CD4-positive, alpha-beta T cell treated with Interleukin-2 at 100 ng/mL for 4 hours (primary cell): Measurements from ENCODE around the gene ARHGAP24.

Source experiments
- DNase-seq: peaks from one replicate; pipeline ENCODE4 v3.0.0-alpha.2; 2020; ENCODE audit warnings: low spot score

The ARHGAP24 gene

DNA sequence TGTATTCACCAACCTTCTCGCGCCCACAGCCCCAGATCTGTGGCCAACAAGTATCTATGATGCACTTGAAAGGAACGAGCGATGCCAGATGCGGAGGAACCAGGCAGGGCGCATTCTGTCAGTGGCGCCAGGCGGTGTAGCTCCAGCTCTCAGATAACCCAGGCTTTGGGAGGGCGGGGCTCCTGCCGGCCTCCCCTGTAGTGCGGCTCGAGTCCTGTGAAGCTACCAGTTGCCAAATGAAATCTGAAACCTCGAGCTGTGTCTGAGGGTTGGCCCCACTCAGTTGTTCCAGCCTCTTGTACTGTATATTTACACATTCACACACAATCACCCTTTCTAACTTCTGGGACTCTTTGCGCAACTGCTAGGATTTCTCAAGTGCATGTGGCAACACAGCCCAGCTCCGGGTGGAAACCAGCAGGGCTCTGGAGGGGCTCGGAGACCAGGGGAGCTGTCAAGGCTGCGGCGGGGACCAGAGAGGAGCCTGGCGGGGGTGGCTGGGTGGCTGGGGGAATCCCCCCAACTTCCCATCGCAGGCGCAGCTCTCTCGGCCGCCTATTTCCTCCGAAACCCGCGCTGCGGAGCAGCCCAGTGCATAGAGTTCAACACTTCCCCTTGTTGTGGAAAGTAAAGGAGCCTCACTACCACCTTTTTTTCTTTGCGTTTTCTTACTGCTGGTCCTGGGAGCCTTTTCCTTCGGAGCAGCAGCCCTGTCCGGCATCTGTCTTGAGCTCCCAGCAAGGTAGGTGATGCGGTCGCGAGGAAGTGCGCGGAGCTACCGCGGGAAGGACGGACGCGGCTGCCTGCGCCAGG lies at the start of gene ARHGAP24:
Gene ARHGAP24 (plus strand): TSS at position 333 of the 813 bp plus-strand sequence.
- no peak for DNase-seq

GRCh38 chr4:85426366-85426765 lies 48.6 kb upstream of the ARHGAP24 start:
- DNase-seq, result no peak

DNA sequence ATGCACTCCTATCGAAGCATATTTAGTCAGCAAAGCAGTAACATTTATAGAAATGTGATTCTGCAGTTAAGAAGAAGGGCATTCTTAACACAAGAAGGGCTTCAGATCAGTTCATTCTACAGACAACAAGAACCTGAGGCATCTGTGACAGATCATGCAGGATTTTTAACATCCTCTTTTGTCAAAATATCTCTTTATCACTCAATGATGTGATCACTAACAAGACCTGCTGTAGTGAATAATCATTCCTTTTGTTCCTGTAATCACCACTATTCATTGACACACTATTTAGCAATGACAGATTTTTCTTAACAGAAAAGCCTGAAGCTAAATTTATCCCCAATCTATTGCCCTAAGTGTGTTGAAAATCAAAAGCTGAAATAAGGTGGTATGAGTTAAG lies 47.8 kb upstream of the ARHGAP24 start:
- DNase-seq, result no peak

- no peak for DNase-seq
These were observed 44.7 kb upstream of the ARHGAP24 start for GRCh38 chr4:85430226-85430625.

- no peak for DNase-seq
These were observed 44.3 kb upstream of the ARHGAP24 start for GRCh38 chr4:85430697-85431096.

DNA sequence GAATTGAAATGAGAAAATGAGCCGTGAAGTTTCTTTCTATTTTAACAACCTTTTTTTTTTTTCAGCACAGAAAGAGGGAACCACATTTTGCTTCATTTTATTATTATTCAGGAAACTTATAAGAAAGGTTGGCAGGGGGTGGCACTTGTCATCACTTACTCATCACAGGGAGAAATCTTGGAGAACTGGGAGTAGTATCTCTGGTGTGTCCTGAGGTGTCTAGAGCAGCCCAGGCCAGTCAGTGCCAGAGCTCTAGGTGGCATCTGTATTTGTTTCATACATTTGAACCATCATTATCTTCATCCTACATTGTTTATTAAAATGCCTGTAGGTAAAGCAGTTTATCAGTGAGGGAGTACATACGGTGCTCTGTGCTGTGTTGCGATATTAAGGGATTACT lies 43.8 kb upstream of the ARHGAP24 start:
- no peak for DNase-seq

GRCh38 chr4:85431881-85432485 lies 43.0 kb upstream of the ARHGAP24 start:
- DNase-seq, result no peak

GRCh38 chr4:85445050-85445639 lies 29.8 kb upstream of the ARHGAP24 start:
- DNase-seq, result no peak

- DNase-seq, result no peak
These were observed 28.6 kb upstream of the ARHGAP24 start for GRCh38 chr4:85446141-85446861.

DNA sequence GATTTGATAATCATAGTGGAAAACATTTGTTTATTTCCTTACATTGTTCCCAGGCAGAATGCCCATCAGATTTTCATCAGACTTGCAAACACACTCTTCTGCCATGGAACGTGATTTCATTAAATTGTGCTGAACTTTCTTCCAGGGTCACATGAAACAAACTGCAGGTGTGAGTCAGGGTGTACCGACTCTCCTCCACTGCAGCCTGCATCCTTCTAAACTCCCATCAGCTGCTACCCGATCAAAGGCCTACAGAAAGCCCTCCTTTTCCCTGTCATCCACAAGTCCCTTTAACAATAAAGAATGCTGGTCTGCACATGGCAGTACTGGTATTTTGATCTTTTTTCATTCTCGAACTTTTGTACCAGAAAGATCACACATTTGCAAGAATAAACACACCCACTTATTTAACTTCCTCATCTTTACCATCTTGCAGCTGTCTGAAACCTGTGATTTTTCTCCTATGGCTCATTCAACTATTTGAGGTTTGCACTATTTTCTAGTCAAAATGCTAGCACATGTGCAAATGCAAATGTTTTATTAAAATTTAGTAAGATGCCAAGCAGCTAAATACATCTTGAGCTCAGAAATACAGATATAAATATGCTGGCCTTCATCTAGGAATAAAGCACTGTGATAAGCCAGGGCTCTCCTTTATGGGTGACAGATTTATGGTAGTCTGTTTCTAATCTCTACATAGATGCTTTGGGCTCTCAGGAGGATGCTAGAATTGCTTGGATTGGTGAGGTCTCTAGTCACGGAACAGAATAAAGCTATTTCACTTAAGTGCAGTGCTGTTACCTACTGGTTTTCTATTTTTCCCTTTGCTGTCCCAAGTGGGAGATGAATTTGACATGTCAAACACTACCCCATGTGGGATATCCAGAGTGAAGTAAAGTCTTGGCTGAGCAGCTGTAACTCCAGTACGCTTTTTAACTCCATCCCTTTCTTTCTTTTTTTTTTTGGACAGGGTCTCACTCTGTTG lies 25.8 kb upstream of the ARHGAP24 start:
- DNase-seq, result no peak

GRCh38 chr4:85452058-85452731 lies 22.8 kb upstream of the ARHGAP24 start:
- DNase-seq, result no peak

GRCh38 chr4:85455942-85456341 lies 19.0 kb upstream of the ARHGAP24 start:
- DNase-seq, result no peak

DNA sequence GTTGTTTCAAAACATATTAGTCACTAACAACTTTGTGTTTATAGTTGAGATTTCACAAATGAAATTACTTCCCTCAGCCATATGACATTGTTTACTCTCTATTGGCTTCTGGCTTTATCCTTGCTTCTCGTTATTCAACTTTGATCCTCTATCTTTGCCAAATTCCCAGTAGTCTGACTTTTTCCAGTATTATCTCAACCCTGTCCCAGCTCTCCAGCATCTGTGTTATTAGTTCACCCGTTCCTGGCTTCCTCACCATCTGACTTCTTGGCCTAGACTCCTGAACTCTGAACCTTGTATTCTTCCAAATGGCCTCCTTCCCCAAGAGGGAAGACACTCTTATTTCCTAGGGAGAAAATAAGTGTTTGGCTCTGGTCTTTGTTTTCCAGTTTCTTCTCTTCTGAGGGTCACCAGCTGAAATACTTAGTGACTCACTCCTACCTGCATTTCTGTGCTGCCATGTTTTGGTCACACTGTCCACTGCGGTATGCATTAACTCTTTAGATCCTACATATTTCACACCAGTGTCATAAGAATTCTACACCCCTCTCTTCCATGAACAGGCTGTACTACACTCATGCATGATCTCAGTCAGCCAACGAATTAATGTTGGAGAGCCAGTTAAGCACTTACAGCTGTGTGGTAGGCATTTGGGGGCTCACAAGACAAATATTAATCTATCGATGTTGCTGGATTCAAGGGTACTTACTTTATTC lies 17.0 kb upstream of the ARHGAP24 start:
- no peak for DNase-seq

DNA sequence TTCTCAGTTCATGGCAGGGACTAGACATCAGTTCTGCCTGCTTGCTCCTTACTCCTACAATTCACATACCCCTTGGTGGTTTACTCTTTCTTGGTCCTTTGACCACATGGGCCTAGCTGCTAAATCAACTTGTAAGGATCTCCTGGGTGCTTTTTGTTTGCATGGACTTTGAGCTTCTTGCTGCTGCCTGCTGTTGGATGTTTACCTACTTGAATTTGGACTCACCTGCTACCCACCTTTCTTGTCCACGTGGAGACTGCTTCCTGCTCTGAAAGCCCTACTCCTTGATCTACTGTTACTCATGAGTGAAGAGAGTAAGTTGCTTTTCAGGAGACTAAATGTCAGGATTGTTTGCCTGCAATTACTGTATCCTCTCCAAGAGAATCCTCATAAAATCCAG lies 15.2 kb upstream of the ARHGAP24 start:
- DNase-seq, result no peak

GRCh38 chr4:85474356-85474755 lies 594 bp upstream of the ARHGAP24 start:
- DNase-seq, result no peak

- DNase-seq, result no peak
These were observed 782 bp downstream of the ARHGAP24 start for GRCh38 chr4:85475631-85476233.

DNA sequence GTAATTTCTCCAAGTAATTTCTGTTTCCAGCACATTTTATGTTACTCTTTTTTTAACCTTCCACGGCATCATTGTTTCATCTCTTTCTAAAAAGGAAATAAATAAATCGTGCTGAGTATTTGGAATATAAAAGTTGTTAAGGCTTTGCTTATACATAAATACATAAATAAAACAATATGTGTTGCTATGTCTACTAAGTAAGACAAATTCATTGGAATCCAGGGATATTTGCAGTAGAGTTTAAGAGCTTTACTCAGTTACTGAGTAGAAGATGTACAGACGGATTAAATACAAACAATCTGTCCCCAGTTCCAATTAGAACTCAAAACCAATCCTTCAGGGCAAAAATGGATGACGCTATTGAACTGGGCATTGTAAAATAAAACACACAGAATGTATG lies 1.4 kb downstream of the ARHGAP24 start:
- no peak for DNase-seq

DNA sequence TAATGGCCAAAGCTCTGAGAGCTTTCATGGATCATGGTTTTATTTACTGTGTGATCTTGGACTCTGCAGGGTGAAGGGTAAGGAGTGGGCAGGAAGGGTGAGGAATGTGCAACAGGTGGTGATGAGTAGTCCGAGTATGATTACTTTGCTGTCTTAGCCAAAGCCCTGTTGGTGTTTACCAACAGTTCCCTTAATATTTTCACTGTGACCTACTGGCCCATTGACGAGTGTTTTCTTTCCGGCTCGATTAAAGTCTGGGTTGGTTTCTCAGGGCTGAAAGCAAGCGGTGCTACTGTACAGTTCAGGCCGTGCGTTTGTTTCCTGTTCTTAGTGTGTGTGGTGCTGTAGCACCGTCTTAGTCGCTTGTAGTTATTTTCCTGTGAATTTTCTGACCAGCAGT lies 2.6 kb downstream of the ARHGAP24 start:
- no peak for DNase-seq

- DNase-seq, result no peak
These were observed 3.6 kb downstream of the ARHGAP24 start for GRCh38 chr4:85478576-85478975.
